ENCODE results near the gene ZFP91. TPM values are rescaled to one million over a fixed set of nuclear protein-coding genes. Genes with fewer than 3 reads are reported as not detected.

The ZFP91 gene
- polyA plus RNA-seq, 1 of the 3 experiments (the other 2 are of a cell fraction): 12.2 TPM

DNA sequence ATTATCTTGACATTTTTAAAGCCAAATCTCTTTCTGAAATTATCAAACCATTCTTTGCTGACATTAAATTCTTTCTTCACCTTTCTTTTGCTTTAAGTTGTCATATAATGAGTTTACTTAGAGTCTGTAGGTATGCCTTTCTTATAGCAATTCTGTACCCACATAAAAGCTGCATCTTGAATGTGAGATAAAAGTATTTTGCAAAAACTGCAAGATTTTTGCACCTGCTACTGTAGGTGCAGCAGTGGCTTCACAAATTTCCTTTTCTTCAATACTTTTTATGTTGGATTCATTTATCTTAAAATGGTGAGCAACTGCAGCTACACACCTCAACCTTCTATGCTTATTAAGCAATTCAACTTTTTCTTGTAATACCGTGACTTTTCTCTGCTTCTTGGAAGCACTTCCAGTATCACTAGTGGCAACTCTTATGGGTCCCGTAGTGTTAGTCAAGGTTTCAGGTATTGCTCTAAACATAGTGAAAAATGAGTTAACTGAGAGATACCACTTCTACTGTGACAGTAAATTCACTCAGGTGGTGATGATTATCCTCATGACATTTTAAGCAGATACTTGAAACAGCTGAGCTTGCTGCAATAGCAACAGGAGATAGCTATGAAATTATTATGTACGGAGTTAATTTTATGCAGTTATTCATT, 18.8 kb downstream of the ZFP91 start (continued):
- TF ChIP-seq MAX (IDR thresholded peaks at IDR 0.05; ENCODE audit: low read depth): no peak

- Histone ChIP-seq H2AFZ (ENCODE audit: low read depth) (no peak overlapping the region), H3K27ac (ENCODE audit: low read depth in 2 of 2, low read length in 1 of 2) (no peak overlapping the region), H3K27me3 (ENCODE audit: insufficient read depth) (no peaks in the 10 kb centered on the region), H3K9me2 (no peaks in the 10 kb centered on the region), H3K79me2 (ENCODE audit: insufficient read depth) (peaks cover 99% of the 10 kb centered on the region), H4K20me1 (ENCODE audit: insufficient read depth) (peaks cover 68% of the 10 kb centered on the region), H3K9me3 (no peaks in the 10 kb centered on the region), H3F3A (replicated peaks; ENCODE audit: insufficient read depth) (no peaks in the 10 kb centered on the region), H3K36me3 (replicated peaks in 1 of 2; ENCODE audit: control insufficient read depth in 1 of 2, insufficient read depth in 2 of 2, low read length in 1 of 2) (peaks cover 0 to 4% of the 10 kb centered on the region in 2 experiments), H3K4me3 (ENCODE audit: low read depth in 2 of 2, low read length in 1 of 2) (no peak overlapping the region), H3K4me2 (no peak overlapping the region), H3K4me1 (ENCODE audit: control insufficient read depth in 1 of 2, insufficient read depth in 2 of 2, low read depth in 1 of 2, low read length in 1 of 2) (peaks cover 0 to 8% of the 10 kb centered on the region in 2 experiments; a peak in 2 of 4 replicates), H3K9ac (no peak overlapping the region)
- ChIA-PET CTCF (interaction anchor here (1.7 kb wide), 1 partner anchor 10 kb away, joined by 4 read pairs; no protein-coding TSS in a partner anchor), POLR2A (no interaction called here)
- no peak for DNase-seq
- TF ChIP-seq YY1 (IDR thresholded peaks at IDR 0.05; ENCODE audit: low read depth) (no peak), GABPA (IDR thresholded peaks at IDR 0.05; ENCODE audit: low read depth) (no peak), MAX (IDR thresholded peaks at IDR 0.05; ENCODE audit: low read depth) (no peak), CTCF (IDR thresholded peaks at IDR 0.05) (no peak), SMC3 (IDR thresholded peaks at IDR 0.05; ENCODE audit: low read depth, low read length) (no peak), ELF1 (IDR thresholded peaks at IDR 0.05) (no peak), SIN3A (IDR thresholded peaks at IDR 0.05; ENCODE audit: borderline replicate concordance, low read depth, low read length) (no peak), EP300 (IDR thresholded peaks at IDR 0.05; ENCODE audit: borderline replicate concordance in 1 of 2, low read depth in 1 of 2, low read length in 1 of 2) (no peak), TCF12 (IDR thresholded peaks at IDR 0.05) (no peak), RAD21 (IDR thresholded peaks at IDR 0.05; ENCODE audit: low read length) (no peak)
- WGBS (ENCODE audit: low lambda C conversion rate): 96% methylated on average over 2 of the region's 2 CpGs
Measured at GRCh38 chr11:58600510-58600909, 21.6 kb downstream of the ZFP91 start.

- H3K27ac ChIP-seq (ENCODE audit: low read depth in 2 of 2, low read length in 1 of 2): no peak overlapping the region
- no peaks in the 10 kb centered on the region for H3K9me2 ChIP-seq
- peaks cover 4% of the 10 kb centered on the region for H3F3A ChIP-seq (replicated peaks; ENCODE audit: insufficient read depth)
- peaks cover 0 to 8% of the 10 kb centered on the region in 2 experiments; a peak in 3 of 4 replicates for H3K4me1 ChIP-seq (ENCODE audit: control insufficient read depth in 1 of 2, insufficient read depth in 2 of 2, low read depth in 1 of 2, low read length in 1 of 2)
- H3K4me3 ChIP-seq (ENCODE audit: low read depth in 2 of 2, low read length in 1 of 2): no peak overlapping the region
- H3K79me2 ChIP-seq (ENCODE audit: insufficient read depth): peaks cover 91% of the 10 kb centered on the region
- TF ChIP-seq, protein P1, sequence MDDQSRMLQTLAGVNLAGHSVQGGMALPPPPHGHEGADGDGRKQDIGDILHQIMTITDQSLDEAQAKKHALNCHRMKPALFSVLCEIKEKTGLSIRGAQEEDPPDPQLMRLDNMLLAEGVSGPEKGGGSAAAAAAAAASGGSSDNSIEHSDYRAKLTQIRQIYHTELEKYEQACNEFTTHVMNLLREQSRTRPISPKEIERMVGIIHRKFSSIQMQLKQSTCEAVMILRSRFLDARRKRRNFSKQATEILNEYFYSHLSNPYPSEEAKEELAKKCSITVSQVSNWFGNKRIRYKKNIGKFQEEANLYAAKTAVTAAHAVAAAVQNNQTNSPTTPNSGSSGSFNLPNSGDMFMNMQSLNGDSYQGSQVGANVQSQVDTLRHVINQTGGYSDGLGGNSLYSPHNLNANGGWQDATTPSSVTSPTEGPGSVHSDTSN (IDR thresholded peaks at IDR 0.05): no peak
- no peak for TF ChIP-seq TEAD4 (IDR thresholded peaks at IDR 0.05; ENCODE audit: borderline replicate concordance, insufficient read depth)
- H3K9me3 ChIP-seq: no peaks in the 10 kb centered on the region
- peaks cover 58% of the 10 kb centered on the region for H4K20me1 ChIP-seq (ENCODE audit: insufficient read depth)
- H2AFZ ChIP-seq (ENCODE audit: low read depth): no peak overlapping the region
- no peak for DNase-seq
- no peaks in the 10 kb centered on the region for H3K27me3 ChIP-seq (ENCODE audit: insufficient read depth)
- no peak overlapping the region for H3K4me2 ChIP-seq
- POLR2A ChIA-PET: no interaction called here
- peaks cover 23 to 29% of the 10 kb centered on the region in 2 experiments for H3K36me3 ChIP-seq (replicated peaks in 1 of 2; ENCODE audit: control insufficient read depth in 1 of 2, insufficient read depth in 2 of 2, low read length in 1 of 2)
- CTCF ChIA-PET: interaction anchor here (1.2 to 2.2 kb wide), 3 partner anchors 23 to 47 kb away, joined by 3 to 10 read pairs (median 3); no protein-coding TSS in a partner anchor
- WGBS (ENCODE audit: low lambda C conversion rate): 97% methylated on average over 4 of the region's 4 CpGs
- H3K9ac ChIP-seq: no peak overlapping the region
Measured at GRCh38 chr11:58606930-58607714, 28.3 kb downstream of the ZFP91 start.
